Astrocyte of the spinal cord (primary cell): Measurements from ENCODE around the gene SMURF1.

Source experiments
- DNase-seq: peaks from one replicate; pipeline ENCODE4 v3.0.0; 2011; ENCODE audit warnings: low read depth, low spot score
- H3K4me3 ChIP-seq: 2 replicates; pipeline ENCODE4 v1.5.1; 2011; ENCODE audit warnings: low read depth, mild to moderate bottlenecking, low read length, moderate library complexity
- in situ Hi-C: cut with HindIII; loops from 2 replicates; pipeline ENCODE4 v1.10.0; 2017; ENCODE audit warnings: low sequenced_read_pairs
- TF ChIP-seq, protein P1 (sequence below): IDR thresholded peaks from 2 replicates; pipeline ENCODE4 v1.5.1; 2012; ENCODE audit warnings: low read depth, mild to moderate bottlenecking, low read length, inconsistent platforms

Gene SMURF1

DNA sequence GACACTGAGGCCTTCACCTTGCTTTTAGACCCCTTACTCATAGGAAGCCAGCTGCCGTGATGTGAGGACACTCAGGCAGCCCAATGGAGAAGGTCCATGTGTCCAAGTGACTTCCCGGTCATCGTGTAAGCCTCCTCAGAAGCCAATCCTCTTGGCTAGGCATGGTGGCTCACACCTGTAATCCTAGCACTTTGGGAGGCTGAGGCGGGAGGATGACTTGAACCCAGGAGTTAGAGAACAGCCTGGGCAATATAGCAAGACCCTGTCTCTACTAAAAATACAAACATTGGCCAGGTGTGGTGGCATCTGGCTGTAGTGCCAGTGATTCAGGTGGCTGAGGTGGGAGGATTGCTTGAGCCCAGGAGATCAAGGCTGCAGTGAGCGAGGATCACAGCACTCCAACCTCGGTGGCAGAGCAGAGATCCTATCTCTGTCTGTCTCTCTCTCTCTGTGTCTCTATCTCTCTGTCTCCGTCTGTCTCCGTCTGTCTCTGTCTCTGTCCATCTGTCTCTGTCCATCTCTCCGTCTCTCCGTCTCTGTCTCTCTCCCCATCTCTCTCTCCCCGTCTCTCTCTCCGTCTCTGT lies 36.3 kb upstream of the SMURF1 start:
- no peak overlapping the region for H3K4me3 ChIP-seq
- no peak for DNase-seq
- in situ Hi-C loops: no loop called here
- TF ChIP-seq, protein P1, sequence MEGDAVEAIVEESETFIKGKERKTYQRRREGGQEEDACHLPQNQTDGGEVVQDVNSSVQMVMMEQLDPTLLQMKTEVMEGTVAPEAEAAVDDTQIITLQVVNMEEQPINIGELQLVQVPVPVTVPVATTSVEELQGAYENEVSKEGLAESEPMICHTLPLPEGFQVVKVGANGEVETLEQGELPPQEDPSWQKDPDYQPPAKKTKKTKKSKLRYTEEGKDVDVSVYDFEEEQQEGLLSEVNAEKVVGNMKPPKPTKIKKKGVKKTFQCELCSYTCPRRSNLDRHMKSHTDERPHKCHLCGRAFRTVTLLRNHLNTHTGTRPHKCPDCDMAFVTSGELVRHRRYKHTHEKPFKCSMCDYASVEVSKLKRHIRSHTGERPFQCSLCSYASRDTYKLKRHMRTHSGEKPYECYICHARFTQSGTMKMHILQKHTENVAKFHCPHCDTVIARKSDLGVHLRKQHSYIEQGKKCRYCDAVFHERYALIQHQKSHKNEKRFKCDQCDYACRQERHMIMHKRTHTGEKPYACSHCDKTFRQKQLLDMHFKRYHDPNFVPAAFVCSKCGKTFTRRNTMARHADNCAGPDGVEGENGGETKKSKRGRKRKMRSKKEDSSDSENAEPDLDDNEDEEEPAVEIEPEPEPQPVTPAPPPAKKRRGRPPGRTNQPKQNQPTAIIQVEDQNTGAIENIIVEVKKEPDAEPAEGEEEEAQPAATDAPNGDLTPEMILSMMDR: no peak

DNA sequence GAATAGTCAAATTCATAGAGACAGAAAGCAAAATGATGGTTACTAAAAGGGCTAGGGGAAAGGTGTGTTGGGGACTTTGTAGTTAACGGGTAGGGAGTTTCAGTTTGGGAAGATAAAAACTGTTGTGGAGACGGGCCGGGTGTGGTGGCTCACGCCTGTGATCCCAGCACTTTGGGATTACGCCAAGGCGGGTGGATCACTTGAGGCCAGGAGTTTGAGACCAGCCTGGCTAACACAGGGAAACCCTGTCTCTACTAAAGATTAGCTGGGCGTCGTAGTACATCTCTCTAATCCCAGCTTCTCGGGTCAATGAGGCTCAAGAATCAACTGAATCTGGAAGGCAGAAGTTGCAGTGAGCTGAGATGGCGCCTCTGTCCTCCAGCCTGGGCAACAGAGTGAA lies 33.3 kb upstream of the SMURF1 start:
- no peak overlapping the region for H3K4me3 ChIP-seq
- no peak for DNase-seq
- in situ Hi-C loops: no loop called here
- TF ChIP-seq, protein P1: no peak

GRCh38 chr7:99173787-99174186 lies 29.9 kb upstream of the SMURF1 start:
- TF ChIP-seq, protein P1: no peak

DNA sequence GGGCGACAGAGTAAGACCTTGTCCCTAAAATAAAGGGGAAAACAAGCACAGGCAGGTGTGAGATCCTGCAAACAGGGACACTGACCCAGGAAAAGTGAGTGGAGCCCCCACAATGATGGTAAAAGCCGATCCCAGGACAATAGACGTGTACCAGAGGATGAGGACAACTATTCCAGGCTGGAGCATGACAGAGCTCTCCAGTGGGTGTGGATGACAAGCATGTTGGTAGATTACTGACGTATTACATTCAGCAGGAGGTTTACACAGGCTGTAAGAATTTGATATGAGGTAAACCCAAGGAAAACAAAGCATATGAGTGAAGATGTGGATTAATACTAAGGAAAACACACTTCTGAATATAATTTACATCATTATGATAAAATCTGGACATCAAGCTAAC lies 27.8 kb upstream of the SMURF1 start:
- in situ Hi-C loops: no loop called here
- no peak for DNase-seq
- TF ChIP-seq, protein P1: no peak
- H3K4me3 ChIP-seq: no peak overlapping the region

More at GRCh38 chr7:99173787-99174186, 29.9 kb upstream of the SMURF1 start:
- no peak overlapping the region for H3K4me3 ChIP-seq
- DNase-seq: no peak
- in situ Hi-C loops: no loop called here

GRCh38 chr7:99170730-99171074 lies 26.8 kb upstream of the SMURF1 start:
- no peak for DNase-seq
- in situ Hi-C loops: no loop called here
- TF ChIP-seq, protein P1: no peak
- no peak overlapping the region for H3K4me3 ChIP-seq

DNA sequence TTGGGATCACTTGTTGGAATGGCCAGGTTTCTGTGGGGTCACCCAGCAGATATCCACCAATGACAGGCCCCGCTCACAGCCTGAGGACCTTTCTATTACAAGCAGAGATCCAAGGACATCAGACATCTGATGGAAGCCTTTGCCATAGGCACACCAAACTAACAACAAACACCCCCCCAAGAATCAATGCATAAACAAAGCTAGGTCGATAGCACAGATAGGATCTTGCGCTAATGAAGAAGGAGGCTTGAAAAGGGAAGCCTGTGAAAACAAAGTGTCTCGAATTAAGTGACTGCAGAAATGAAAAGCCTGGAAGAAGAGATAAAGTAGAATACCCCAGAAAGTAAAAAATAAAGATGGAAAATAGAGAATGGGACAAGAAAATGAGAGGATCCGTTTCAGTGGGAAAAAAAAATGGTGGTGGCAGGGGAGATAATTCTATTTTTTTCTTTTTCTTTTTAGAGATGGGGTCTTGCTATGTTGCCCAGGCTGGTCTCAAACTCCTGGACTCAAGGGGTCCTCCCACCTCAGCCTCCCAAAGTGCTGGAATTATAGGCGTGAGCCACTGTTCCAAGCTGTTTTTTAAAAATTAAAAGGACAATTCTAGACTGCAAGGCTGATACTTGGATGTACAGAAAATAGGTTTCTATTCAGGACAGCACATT lies 26.3 kb upstream of the SMURF1 start:
- no peak for DNase-seq
- no peak overlapping the region for H3K4me3 ChIP-seq
- TF ChIP-seq, protein P1: no peak
- in situ Hi-C loops: no loop called here
